ENCODE measurements around the gene CAPN1.
"Not testable (repeated sequence)": the region's sequence is repeated elsewhere in the genome, so short reads cannot be mapped to it uniquely, and the experiment has no call there.

GRCh38 chr11:65248184-65248710, 66.5 kb downstream of the CAPN1 start:
- not testable (repeated sequence) for TF ChIP-seq YY1 (IDR thresholded peaks at IDR 0.05; ENCODE audit: insufficient read depth, insufficient read length); ZNF274 (IDR thresholded peaks at IDR 0.05; ENCODE audit: low read depth, low read length); SUZ12 (IDR thresholded peaks at IDR 0.05; ENCODE audit: extremely low read depth, insufficient read depth, insufficient read length)
